ENCODE measurements around the gene ARHGAP27.
A peak's percentile ranks its signal among the peaks of the same experiment; 100 is the strongest.

Gene ARHGAP27

GRCh38 chr17:45437465-45438283 lies 5.0 kb upstream of the ARHGAP27 start:
- Histone ChIP-seq H3K4me3 (ENCODE audit: low read depth in 1 of 2, low read length in 1 of 2) (no peak overlapping the region), H3K27ac (no peak overlapping the region), H3K27me3 (no peaks in the 10 kb centered on the region), H3K36me3 (peaks cover 82% of the 10 kb centered on the region), H3K9me3 (no peaks in the 10 kb centered on the region), H3K4me1 (ENCODE audit: control insufficient read depth in 1 of 2, insufficient read depth in 1 of 2, low read depth in 1 of 2, low read length in 1 of 2) (peaks cover 11 to 12% of the 10 kb centered on the region in 2 experiments)
- TF ChIP-seq CTCF (IDR thresholded peaks at IDR 0.05): no peak

GRCh38 chr17:45436625-45437464 lies 4.2 kb upstream of the ARHGAP27 start:
- no peaks in the 10 kb centered on the region for H3K9me3 ChIP-seq
- TF ChIP-seq CTCF (IDR thresholded peaks at IDR 0.05): no peak
- no peak overlapping the region for H3K27ac ChIP-seq
- H3K27me3 ChIP-seq: no peaks in the 10 kb centered on the region
- peaks cover 74% of the 10 kb centered on the region for H3K36me3 ChIP-seq
- H3K4me3 ChIP-seq (ENCODE audit: low read depth in 1 of 2, low read length in 1 of 2): no peak overlapping the region
- H3K4me1 ChIP-seq (ENCODE audit: control insufficient read depth in 1 of 2, insufficient read depth in 1 of 2, low read depth in 1 of 2, low read length in 1 of 2): peaks cover 11 to 16% of the 10 kb centered on the region in 2 experiments

- Histone ChIP-seq H3K27me3 (no peaks in the 10 kb centered on the region), H3K4me3 (ENCODE audit: low read depth in 1 of 2, low read length in 1 of 2) (no peak overlapping the region), H3K4me1 (ENCODE audit: control insufficient read depth in 1 of 2, insufficient read depth in 1 of 2, low read depth in 1 of 2, low read length in 1 of 2) (peaks cover 14 to 20% of the 10 kb centered on the region in 2 experiments), H3K9me3 (no peaks in the 10 kb centered on the region), H3K27ac (peak overlapping the region; percentile 10), H3K36me3 (peaks cover 69% of the 10 kb centered on the region)
- TF ChIP-seq CTCF (IDR thresholded peaks at IDR 0.05): no peak
Observed at GRCh38 chr17:45436161-45436560, 3.5 kb upstream of the ARHGAP27 start.

- H3K27ac ChIP-seq: peak overlapping the region; percentile 10
- peaks cover 67% of the 10 kb centered on the region for H3K36me3 ChIP-seq
- no peaks in the 10 kb centered on the region for H3K27me3 ChIP-seq
- H3K4me3 ChIP-seq (ENCODE audit: low read depth in 1 of 2, low read length in 1 of 2): no peak overlapping the region
- no peaks in the 10 kb centered on the region for H3K9me3 ChIP-seq
- TF ChIP-seq CTCF (IDR thresholded peaks at IDR 0.05): no peak
- H3K4me1 ChIP-seq (ENCODE audit: control insufficient read depth in 1 of 2, insufficient read depth in 1 of 2, low read depth in 1 of 2, low read length in 1 of 2): peaks cover 20 to 27% of the 10 kb centered on the region in 2 experiments
Observed at GRCh38 chr17:45435481-45435880, 2.8 kb upstream of the ARHGAP27 start.

- no peaks in the 10 kb centered on the region for H3K27me3 ChIP-seq
- H3K27ac ChIP-seq: peak overlapping the region; percentile 88
- TF ChIP-seq CTCF (IDR thresholded peaks at IDR 0.05): no peak
- peaks cover 38 to 47% of the 10 kb centered on the region in 2 experiments for H3K4me1 ChIP-seq (ENCODE audit: control insufficient read depth in 1 of 2, insufficient read depth in 1 of 2, low read depth in 1 of 2, low read length in 1 of 2)
- peaks cover 57% of the 10 kb centered on the region for H3K36me3 ChIP-seq
- H3K4me3 ChIP-seq (ENCODE audit: low read depth in 1 of 2, low read length in 1 of 2): peak overlapping the region; percentile 94 to 96
- no peaks in the 10 kb centered on the region for H3K9me3 ChIP-seq
Observed at GRCh38 chr17:45433159-45433535, 477 bp upstream of the ARHGAP27 start.

All from neutrophil (primary cell).